ENCODE results near the gene FBXW5. TPM values are rescaled to one million over a fixed set of nuclear protein-coding genes. Genes with fewer than 3 reads are reported as not detected.

The FBXW5 gene
- total and polyA plus RNA-seq, 2 experiments from 2014 or later = 27.0 to 111 TPM

DNA sequence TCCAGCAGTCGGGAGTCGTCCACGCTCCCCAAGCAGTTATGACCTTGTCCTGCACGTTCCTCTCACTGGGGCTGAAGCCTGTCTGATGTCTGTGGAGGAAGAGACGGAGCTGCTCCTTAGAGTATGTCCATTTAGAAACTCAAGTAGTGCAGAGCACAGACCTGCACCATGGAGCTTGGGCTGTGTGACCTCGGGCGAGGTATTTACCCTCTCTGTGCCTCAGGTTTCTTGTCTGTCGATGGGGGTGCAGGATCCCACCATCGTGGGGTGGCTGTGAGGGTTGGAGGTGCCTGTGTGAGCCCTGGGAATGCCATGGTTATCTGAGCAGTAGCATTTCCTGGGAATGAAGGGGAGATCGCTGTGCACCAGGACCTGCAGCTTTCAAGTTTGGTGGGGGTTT is 44.0 kb downstream of the FBXW5 start:
- TF ChIP-seq NANOG (IDR thresholded peaks at IDR 0.05; ENCODE audit: borderline replicate concordance) = no peak
- no peak for TF ChIP-seq JUNB (IDR thresholded peaks at IDR 0.05; ENCODE audit: unreplicated experiment)
- TF ChIP-seq ZNF331 (CRISPR knock-in tag; IDR thresholded peaks at IDR 0.05; ENCODE audit: low read depth) = no peak
- TF ChIP-seq EZH2phosphoT487 (IDR thresholded peaks at IDR 0.05; ENCODE audit: unreplicated experiment) = no peak
- TF ChIP-seq, protein P1, sequence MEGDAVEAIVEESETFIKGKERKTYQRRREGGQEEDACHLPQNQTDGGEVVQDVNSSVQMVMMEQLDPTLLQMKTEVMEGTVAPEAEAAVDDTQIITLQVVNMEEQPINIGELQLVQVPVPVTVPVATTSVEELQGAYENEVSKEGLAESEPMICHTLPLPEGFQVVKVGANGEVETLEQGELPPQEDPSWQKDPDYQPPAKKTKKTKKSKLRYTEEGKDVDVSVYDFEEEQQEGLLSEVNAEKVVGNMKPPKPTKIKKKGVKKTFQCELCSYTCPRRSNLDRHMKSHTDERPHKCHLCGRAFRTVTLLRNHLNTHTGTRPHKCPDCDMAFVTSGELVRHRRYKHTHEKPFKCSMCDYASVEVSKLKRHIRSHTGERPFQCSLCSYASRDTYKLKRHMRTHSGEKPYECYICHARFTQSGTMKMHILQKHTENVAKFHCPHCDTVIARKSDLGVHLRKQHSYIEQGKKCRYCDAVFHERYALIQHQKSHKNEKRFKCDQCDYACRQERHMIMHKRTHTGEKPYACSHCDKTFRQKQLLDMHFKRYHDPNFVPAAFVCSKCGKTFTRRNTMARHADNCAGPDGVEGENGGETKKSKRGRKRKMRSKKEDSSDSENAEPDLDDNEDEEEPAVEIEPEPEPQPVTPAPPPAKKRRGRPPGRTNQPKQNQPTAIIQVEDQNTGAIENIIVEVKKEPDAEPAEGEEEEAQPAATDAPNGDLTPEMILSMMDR (conservative IDR thresholded peaks at IDR 0.05; ENCODE audit: low read depth in 2 of 2) = no peak
- H3F3A ChIP-seq (replicated peaks; ENCODE audit: low read depth) = 0 out of 2 replicates have a peak, but pooled peaks cover 9% of the 10 kb centered on the region
- H2AFZ ChIP-seq = no peak overlapping the region
- no peaks in the 10 kb centered on the region for H3K27me3 ChIP-seq (ENCODE audit: insufficient read depth)
- H3K4me1 Mint-ChIP-seq = 0 out of 3 replicates have a peak, but pooled peaks cover 2% of the 10 kb centered on the region
- no peaks in the 10 kb centered on the region for H3K4me1 ChIP-seq (ENCODE audit: insufficient read depth)
- no peaks in the 10 kb centered on the region for H3K9me2 ChIP-seq (ENCODE audit: insufficient read depth)
- ATAC-seq = no peak
- H3K36me3 Mint-ChIP-seq (ENCODE audit: low read depth) = peaks cover 53% of the 10 kb centered on the region
- no peaks in the 10 kb centered on the region for H3K9me3 Mint-ChIP-seq
- no peak overlapping the region for H3K4me3 ChIP-seq
- peaks cover 3% of the 10 kb centered on the region for H3K27me3 Mint-ChIP-seq (ENCODE audit: insufficient read depth, low read depth, poor library complexity)
- H3K27ac Mint-ChIP-seq = no peak overlapping the region
- DNase-seq (ENCODE audit: low spot score) = no peak
- H3K4me2 ChIP-seq = no peak overlapping the region
- peaks cover 23% of the 10 kb centered on the region for H4K20me1 ChIP-seq (replicated peaks; ENCODE audit: insufficient read depth)
- H3K27ac ChIP-seq (ENCODE audit: low read depth) = no peak overlapping the region
- H3K79me2 ChIP-seq (replicated peaks; ENCODE audit: insufficient read depth) = peaks cover 27% of the 10 kb centered on the region
- peaks cover 24% of the 10 kb centered on the region for H3K36me3 ChIP-seq (ENCODE audit: insufficient read depth)
- no peak overlapping the region; the same call in 2 of the 3 replicates for H3K4me3 Mint-ChIP-seq

DNA sequence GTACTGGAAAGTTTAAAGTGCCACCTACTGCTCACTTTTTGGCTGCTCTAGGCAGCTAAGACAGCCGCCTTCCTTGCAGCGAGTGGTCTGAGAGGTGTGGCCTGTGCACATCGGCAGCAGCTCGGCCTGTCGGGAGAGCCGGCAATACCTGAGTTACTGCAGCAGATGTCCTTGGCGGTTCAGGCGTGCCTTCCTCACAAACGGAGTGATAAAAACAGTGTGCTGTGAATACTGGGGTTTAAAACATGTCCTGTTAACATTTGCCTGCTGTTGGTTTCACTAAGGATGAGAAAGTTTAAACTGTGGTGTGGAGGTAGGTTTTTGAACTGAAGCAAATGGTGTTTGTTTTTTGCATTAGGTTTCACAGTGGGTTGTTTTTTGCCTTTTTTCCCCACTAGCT is 45.3 kb downstream of the FBXW5 start:
- DNase-seq (ENCODE audit: low spot score) (no peak), ATAC-seq (no peak)
- peaks cover 21% of the 10 kb centered on the region for H3K36me3 ChIP-seq (ENCODE audit: insufficient read depth)
- H3K4me1 ChIP-seq (ENCODE audit: insufficient read depth) = no peaks in the 10 kb centered on the region
- Mint-ChIP-seq H3K4me3 (no peak overlapping the region), H3K9me3 (no peaks in the 10 kb centered on the region), H3K36me3 (ENCODE audit: low read depth) (peaks cover 50% of the 10 kb centered on the region), H3K4me1 (peaks cover 2% of the 10 kb centered on the region; the same call in 1 of the 3 replicates), H3K27ac (no peak overlapping the region), H3K27me3 (ENCODE audit: insufficient read depth, low read depth, poor library complexity) (peaks cover 4% of the 10 kb centered on the region)
- H3F3A ChIP-seq (replicated peaks; ENCODE audit: low read depth) = 0 out of 2 replicates have a peak, but pooled peaks cover 9% of the 10 kb centered on the region
- H3K4me2 ChIP-seq = no peak overlapping the region
- H3K4me3 ChIP-seq = no peak overlapping the region
- no peak overlapping the region for H2AFZ ChIP-seq
- H3K9me2 ChIP-seq (ENCODE audit: insufficient read depth) = no peaks in the 10 kb centered on the region
- H3K27ac ChIP-seq (ENCODE audit: low read depth) = no peak overlapping the region
- H4K20me1 ChIP-seq (replicated peaks; ENCODE audit: insufficient read depth) = peaks cover 23% of the 10 kb centered on the region
- no peaks in the 10 kb centered on the region for H3K27me3 ChIP-seq (ENCODE audit: insufficient read depth)
- peaks cover 36% of the 10 kb centered on the region for H3K79me2 ChIP-seq (replicated peaks; ENCODE audit: insufficient read depth)
- TF ChIP-seq, protein P2, sequence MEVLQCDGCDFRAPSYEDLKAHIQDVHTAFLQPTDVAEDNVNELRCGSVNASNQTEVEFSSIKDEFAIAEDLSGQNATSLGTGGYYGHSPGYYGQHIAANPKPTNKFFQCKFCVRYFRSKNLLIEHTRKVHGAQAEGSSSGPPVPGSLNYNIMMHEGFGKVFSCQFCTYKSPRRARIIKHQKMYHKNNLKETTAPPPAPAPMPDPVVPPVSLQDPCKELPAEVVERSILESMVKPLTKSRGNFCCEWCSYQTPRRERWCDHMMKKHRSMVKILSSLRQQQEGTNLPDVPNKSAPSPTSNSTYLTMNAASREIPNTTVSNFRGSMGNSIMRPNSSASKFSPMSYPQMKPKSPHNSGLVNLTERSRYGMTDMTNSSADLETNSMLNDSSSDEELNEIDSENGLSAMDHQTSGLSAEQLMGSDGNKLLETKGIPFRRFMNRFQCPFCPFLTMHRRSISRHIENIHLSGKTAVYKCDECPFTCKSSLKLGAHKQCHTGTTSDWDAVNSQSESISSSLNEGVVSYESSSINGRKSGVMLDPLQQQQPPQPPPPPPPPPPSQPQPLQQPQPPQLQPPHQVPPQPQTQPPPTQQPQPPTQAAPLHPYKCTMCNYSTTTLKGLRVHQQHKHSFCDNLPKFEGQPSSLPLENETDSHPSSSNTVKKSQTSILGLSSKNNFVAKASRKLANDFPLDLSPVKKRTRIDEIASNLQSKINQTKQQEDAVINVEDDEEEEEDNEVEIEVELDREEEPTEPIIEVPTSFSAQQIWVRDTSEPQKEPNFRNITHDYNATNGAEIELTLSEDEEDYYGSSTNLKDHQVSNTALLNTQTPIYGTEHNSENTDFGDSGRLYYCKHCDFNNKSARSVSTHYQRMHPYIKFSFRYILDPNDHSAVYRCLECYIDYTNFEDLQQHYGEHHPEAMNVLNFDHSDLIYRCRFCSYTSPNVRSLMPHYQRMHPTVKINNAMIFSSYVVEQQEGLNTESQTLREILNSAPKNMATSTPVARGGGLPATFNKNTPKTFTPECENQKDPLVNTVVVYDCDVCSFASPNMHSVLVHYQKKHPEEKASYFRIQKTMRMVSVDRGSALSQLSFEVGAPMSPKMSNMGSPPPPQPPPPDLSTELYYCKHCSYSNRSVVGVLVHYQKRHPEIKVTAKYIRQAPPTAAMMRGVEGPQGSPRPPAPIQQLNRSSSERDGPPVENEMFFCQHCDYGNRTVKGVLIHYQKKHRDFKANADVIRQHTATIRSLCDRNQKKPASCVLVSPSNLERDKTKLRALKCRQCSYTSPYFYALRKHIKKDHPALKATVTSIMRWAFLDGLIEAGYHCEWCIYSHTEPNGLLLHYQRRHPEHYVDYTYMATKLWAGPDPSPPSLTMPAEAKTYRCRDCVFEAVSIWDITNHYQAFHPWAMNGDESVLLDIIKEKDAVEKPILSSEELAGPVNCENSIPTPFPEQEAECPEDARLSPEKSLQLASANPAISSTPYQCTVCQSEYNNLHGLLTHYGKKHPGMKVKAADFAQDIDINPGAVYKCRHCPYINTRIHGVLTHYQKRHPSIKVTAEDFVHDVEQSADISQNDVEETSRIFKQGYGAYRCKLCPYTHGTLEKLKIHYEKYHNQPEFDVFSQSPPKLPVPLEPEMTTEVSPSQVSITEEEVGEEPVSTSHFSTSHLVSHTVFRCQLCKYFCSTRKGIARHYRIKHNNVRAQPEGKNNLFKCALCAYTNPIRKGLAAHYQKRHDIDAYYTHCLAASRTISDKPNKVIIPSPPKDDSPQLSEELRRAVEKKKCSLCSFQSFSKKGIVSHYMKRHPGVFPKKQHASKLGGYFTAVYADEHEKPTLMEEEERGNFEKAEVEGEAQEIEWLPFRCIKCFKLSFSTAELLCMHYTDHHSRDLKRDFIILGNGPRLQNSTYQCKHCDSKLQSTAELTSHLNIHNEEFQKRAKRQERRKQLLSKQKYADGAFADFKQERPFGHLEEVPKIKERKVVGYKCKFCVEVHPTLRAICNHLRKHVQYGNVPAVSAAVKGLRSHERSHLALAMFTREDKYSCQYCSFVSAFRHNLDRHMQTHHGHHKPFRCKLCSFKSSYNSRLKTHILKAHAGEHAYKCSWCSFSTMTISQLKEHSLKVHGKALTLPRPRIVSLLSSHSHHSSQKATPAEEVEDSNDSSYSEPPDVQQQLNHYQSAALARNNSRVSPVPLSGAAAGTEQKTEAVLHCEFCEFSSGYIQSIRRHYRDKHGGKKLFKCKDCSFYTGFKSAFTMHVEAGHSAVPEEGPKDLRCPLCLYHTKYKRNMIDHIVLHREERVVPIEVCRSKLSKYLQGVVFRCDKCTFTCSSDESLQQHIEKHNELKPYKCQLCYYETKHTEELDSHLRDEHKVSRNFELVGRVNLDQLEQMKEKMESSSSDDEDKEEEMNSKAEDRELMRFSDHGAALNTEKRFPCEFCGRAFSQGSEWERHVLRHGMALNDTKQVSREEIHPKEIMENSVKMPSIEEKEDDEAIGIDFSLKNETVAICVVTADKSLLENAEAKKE (CRISPR knock-in tag; IDR thresholded peaks at IDR 0.05) = no peak
- TF ChIP-seq, protein P3, sequence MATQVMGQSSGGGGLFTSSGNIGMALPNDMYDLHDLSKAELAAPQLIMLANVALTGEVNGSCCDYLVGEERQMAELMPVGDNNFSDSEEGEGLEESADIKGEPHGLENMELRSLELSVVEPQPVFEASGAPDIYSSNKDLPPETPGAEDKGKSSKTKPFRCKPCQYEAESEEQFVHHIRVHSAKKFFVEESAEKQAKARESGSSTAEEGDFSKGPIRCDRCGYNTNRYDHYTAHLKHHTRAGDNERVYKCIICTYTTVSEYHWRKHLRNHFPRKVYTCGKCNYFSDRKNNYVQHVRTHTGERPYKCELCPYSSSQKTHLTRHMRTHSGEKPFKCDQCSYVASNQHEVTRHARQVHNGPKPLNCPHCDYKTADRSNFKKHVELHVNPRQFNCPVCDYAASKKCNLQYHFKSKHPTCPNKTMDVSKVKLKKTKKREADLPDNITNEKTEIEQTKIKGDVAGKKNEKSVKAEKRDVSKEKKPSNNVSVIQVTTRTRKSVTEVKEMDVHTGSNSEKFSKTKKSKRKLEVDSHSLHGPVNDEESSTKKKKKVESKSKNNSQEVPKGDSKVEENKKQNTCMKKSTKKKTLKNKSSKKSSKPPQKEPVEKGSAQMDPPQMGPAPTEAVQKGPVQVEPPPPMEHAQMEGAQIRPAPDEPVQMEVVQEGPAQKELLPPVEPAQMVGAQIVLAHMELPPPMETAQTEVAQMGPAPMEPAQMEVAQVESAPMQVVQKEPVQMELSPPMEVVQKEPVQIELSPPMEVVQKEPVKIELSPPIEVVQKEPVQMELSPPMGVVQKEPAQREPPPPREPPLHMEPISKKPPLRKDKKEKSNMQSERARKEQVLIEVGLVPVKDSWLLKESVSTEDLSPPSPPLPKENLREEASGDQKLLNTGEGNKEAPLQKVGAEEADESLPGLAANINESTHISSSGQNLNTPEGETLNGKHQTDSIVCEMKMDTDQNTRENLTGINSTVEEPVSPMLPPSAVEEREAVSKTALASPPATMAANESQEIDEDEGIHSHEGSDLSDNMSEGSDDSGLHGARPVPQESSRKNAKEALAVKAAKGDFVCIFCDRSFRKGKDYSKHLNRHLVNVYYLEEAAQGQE (IDR thresholded peaks at IDR 0.05; ENCODE audit: unreplicated experiment) = no peak
- TF ChIP-seq EZH2 (IDR thresholded peaks at IDR 0.05; ENCODE audit: low read depth, unreplicated experiment) = no peak
- no peak for TF ChIP-seq STAT1 (IDR thresholded peaks at IDR 0.05; ENCODE audit: unreplicated experiment)
- no peak for TF ChIP-seq CREB1 (CRISPR knock-in tag; IDR thresholded peaks at IDR 0.05; ENCODE audit: low read depth)
- no peak for TF ChIP-seq ZNF331 (CRISPR knock-in tag; IDR thresholded peaks at IDR 0.05; ENCODE audit: low read depth)
- TF ChIP-seq POLR2AphosphoS5 (IDR thresholded peaks at IDR 0.05; ENCODE audit: low read depth) = no peak
